Measurements from ENCODE around the gene TFAP2A.

Gene TFAP2A

GRCh38 chr6:10363911-10364310 is 51.0 kb downstream of the TFAP2A start:
- no peaks in the 10 kb centered on the region for H3K27me3 ChIP-seq (ENCODE audit: control insufficient read depth in 2 of 2, insufficient read depth in 2 of 2, low read length in 2 of 2)
- no peak overlapping the region for H3K27ac ChIP-seq (ENCODE audit: low read depth in 2 of 2, low read length in 2 of 2)
- H3K9me3 ChIP-seq (ENCODE audit: control insufficient read depth in 2 of 2, low read length in 2 of 2): no peaks in the 10 kb centered on the region
- no peaks in the 10 kb centered on the region for H3K4me1 ChIP-seq (ENCODE audit: control insufficient read depth in 2 of 2, insufficient read depth in 2 of 2, low read length in 2 of 2)
- no peaks in the 10 kb centered on the region for H3K36me3 ChIP-seq (ENCODE audit: control insufficient read depth in 2 of 2, insufficient read depth in 2 of 2, low read length in 2 of 2)
- no peak overlapping the region for H3K9ac ChIP-seq (ENCODE audit: low read depth in 1 of 2, low read length in 2 of 2)
- no peak overlapping the region for H3K4me3 ChIP-seq (ENCODE audit: low read length in 2 of 2)

GRCh38 chr6:10362300-10362699 is 52.6 kb downstream of the TFAP2A start:
- Histone ChIP-seq H3K4me3 (ENCODE audit: low read length in 2 of 2) (no peak overlapping the region), H3K27me3 (ENCODE audit: control insufficient read depth in 2 of 2, insufficient read depth in 2 of 2, low read length in 2 of 2) (no peaks in the 10 kb centered on the region), H3K36me3 (ENCODE audit: control insufficient read depth in 2 of 2, insufficient read depth in 2 of 2, low read length in 2 of 2) (no peaks in the 10 kb centered on the region), H3K9ac (ENCODE audit: low read depth in 1 of 2, low read length in 2 of 2) (no peak overlapping the region), H3K9me3 (ENCODE audit: control insufficient read depth in 2 of 2, low read length in 2 of 2) (no peaks in the 10 kb centered on the region), H3K27ac (ENCODE audit: low read depth in 2 of 2, low read length in 2 of 2) (no peak overlapping the region), H3K4me1 (ENCODE audit: control insufficient read depth in 2 of 2, insufficient read depth in 2 of 2, low read length in 2 of 2) (no peaks in the 10 kb centered on the region)

- no peaks in the 10 kb centered on the region for H3K36me3 ChIP-seq (ENCODE audit: control insufficient read depth in 2 of 2, insufficient read depth in 2 of 2, low read length in 2 of 2)
- no peak overlapping the region for H3K9ac ChIP-seq (ENCODE audit: low read depth in 1 of 2, low read length in 2 of 2)
- no peaks in the 10 kb centered on the region for H3K27me3 ChIP-seq (ENCODE audit: control insufficient read depth in 2 of 2, insufficient read depth in 2 of 2, low read length in 2 of 2)
- no peak overlapping the region for H3K27ac ChIP-seq (ENCODE audit: low read depth in 2 of 2, low read length in 2 of 2)
- no peak overlapping the region for H3K4me3 ChIP-seq (ENCODE audit: low read length in 2 of 2)
- no peaks in the 10 kb centered on the region for H3K9me3 ChIP-seq (ENCODE audit: control insufficient read depth in 2 of 2, low read length in 2 of 2)
- H3K4me1 ChIP-seq (ENCODE audit: control insufficient read depth in 2 of 2, insufficient read depth in 2 of 2, low read length in 2 of 2): no peaks in the 10 kb centered on the region
These were observed 53.4 kb downstream of the TFAP2A start for GRCh38 chr6:10361428-10361827.

GRCh38 chr6:10359581-10359980 is 55.3 kb downstream of the TFAP2A start:
- H3K27me3 ChIP-seq (ENCODE audit: control insufficient read depth in 2 of 2, insufficient read depth in 2 of 2, low read length in 2 of 2): no peaks in the 10 kb centered on the region
- H3K36me3 ChIP-seq (ENCODE audit: control insufficient read depth in 2 of 2, insufficient read depth in 2 of 2, low read length in 2 of 2): no peaks in the 10 kb centered on the region
- H3K27ac ChIP-seq (ENCODE audit: low read depth in 2 of 2, low read length in 2 of 2): no peak overlapping the region
- no peak overlapping the region for H3K9ac ChIP-seq (ENCODE audit: low read depth in 1 of 2, low read length in 2 of 2)
- no peaks in the 10 kb centered on the region for H3K9me3 ChIP-seq (ENCODE audit: control insufficient read depth in 2 of 2, low read length in 2 of 2)
- no peak overlapping the region for H3K4me3 ChIP-seq (ENCODE audit: low read length in 2 of 2)
- H3K4me1 ChIP-seq (ENCODE audit: control insufficient read depth in 2 of 2, insufficient read depth in 2 of 2, low read length in 2 of 2): no peaks in the 10 kb centered on the region

GRCh38 chr6:10355115-10355702 is 59.7 kb downstream of the TFAP2A start:
- Histone ChIP-seq H3K36me3 (ENCODE audit: control insufficient read depth in 2 of 2, insufficient read depth in 2 of 2, low read length in 2 of 2) (no peaks in the 10 kb centered on the region), H3K27ac (ENCODE audit: low read depth in 2 of 2, low read length in 2 of 2) (no peak overlapping the region), H3K4me3 (ENCODE audit: low read length in 2 of 2) (no peak overlapping the region), H3K9ac (ENCODE audit: low read depth in 1 of 2, low read length in 2 of 2) (no peak overlapping the region), H3K9me3 (ENCODE audit: control insufficient read depth in 2 of 2, low read length in 2 of 2) (no peaks in the 10 kb centered on the region), H3K27me3 (ENCODE audit: control insufficient read depth in 2 of 2, insufficient read depth in 2 of 2, low read length in 2 of 2) (no peaks in the 10 kb centered on the region), H3K4me1 (ENCODE audit: control insufficient read depth in 2 of 2, insufficient read depth in 2 of 2, low read length in 2 of 2) (no peaks in the 10 kb centered on the region)

- H3K9me3 ChIP-seq (ENCODE audit: control insufficient read depth in 2 of 2, low read length in 2 of 2): no peaks in the 10 kb centered on the region
- no peaks in the 10 kb centered on the region for H3K36me3 ChIP-seq (ENCODE audit: control insufficient read depth in 2 of 2, insufficient read depth in 2 of 2, low read length in 2 of 2)
- H3K27me3 ChIP-seq (ENCODE audit: control insufficient read depth in 2 of 2, insufficient read depth in 2 of 2, low read length in 2 of 2): no peaks in the 10 kb centered on the region
- no peak overlapping the region for H3K4me3 ChIP-seq (ENCODE audit: low read length in 2 of 2)
- no peak overlapping the region for H3K9ac ChIP-seq (ENCODE audit: low read depth in 1 of 2, low read length in 2 of 2)
- no peak overlapping the region for H3K27ac ChIP-seq (ENCODE audit: low read depth in 2 of 2, low read length in 2 of 2)
- H3K4me1 ChIP-seq (ENCODE audit: control insufficient read depth in 2 of 2, insufficient read depth in 2 of 2, low read length in 2 of 2): no peaks in the 10 kb centered on the region
These were observed 63.1 kb downstream of the TFAP2A start for GRCh38 chr6:10351791-10352190.

- no peaks in the 10 kb centered on the region for H3K27me3 ChIP-seq (ENCODE audit: control insufficient read depth in 2 of 2, insufficient read depth in 2 of 2, low read length in 2 of 2)
- H3K4me3 ChIP-seq (ENCODE audit: low read length in 2 of 2): no peak overlapping the region
- H3K9me3 ChIP-seq (ENCODE audit: control insufficient read depth in 2 of 2, low read length in 2 of 2): no peaks in the 10 kb centered on the region
- H3K9ac ChIP-seq (ENCODE audit: low read depth in 1 of 2, low read length in 2 of 2): no peak overlapping the region
- no peak overlapping the region for H3K27ac ChIP-seq (ENCODE audit: low read depth in 2 of 2, low read length in 2 of 2)
- no peaks in the 10 kb centered on the region for H3K4me1 ChIP-seq (ENCODE audit: control insufficient read depth in 2 of 2, insufficient read depth in 2 of 2, low read length in 2 of 2)
- H3K36me3 ChIP-seq (ENCODE audit: control insufficient read depth in 2 of 2, insufficient read depth in 2 of 2, low read length in 2 of 2): no peaks in the 10 kb centered on the region
These were observed 64.2 kb downstream of the TFAP2A start for GRCh38 chr6:10350720-10351119.

DNA sequence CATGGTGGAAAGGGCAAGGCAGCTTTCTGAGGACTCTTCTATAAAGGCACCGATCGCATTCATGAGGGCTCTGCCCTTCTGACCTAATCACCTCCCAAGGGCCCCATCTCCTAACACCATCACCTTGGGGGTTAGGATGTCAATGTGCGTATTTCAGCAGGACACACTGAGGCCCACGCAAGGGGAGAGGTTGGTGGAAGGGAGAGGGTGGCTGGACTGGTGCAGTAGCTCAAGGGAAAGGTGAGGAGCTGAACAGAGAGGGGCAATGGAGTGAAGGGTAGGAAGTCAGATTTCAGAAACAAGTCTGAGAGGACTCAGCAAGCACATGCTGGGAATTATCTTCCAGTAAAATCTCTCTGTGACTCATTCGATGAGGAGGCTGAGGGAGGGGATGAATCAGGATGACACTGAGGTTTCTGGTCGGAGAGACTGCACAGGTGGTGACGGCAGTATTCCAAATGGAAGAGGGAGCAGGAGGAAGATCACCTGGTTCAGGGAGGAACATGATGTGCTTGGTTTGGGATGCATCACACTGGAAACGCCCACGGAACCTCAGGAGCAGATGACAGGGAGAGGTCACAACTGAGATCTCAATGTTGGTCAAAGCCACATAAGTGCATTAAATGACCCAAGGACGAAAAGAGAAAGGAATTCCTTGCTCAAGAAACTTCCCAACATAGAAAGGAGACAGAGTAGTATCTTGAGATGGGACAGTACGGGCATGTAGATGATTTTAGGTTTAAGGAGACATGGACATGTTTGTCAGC is 67.1 kb downstream of the TFAP2A start:
- no peaks in the 10 kb centered on the region for H3K36me3 ChIP-seq (ENCODE audit: control insufficient read depth in 2 of 2, insufficient read depth in 2 of 2, low read length in 2 of 2)
- H3K27ac ChIP-seq (ENCODE audit: low read depth in 2 of 2, low read length in 2 of 2): no peak overlapping the region
- no peaks in the 10 kb centered on the region for H3K4me1 ChIP-seq (ENCODE audit: control insufficient read depth in 2 of 2, insufficient read depth in 2 of 2, low read length in 2 of 2)

More for the DNA sequence above, 67.1 kb downstream of the TFAP2A start:
- Histone ChIP-seq H3K4me3 (ENCODE audit: low read length in 2 of 2) (no peak overlapping the region), H3K9me3 (ENCODE audit: control insufficient read depth in 2 of 2, low read length in 2 of 2) (no peaks in the 10 kb centered on the region), H3K27me3 (ENCODE audit: control insufficient read depth in 2 of 2, insufficient read depth in 2 of 2, low read length in 2 of 2) (no peaks in the 10 kb centered on the region), H3K9ac (ENCODE audit: low read depth in 1 of 2, low read length in 2 of 2) (no peak overlapping the region)
